ENCODE results near the gene NDUFA5. TPM values are rescaled to one million over a fixed set of nuclear protein-coding genes. Genes with fewer than 3 reads are reported as not detected.
"Not testable (repeated sequence)": the region's sequence is repeated elsewhere in the genome, so short reads cannot be mapped to it uniquely, and the experiment has no call there.

Gene NDUFA5
- total RNA-seq, 1 experiment from 2014 or later: 108 TPM

DNA sequence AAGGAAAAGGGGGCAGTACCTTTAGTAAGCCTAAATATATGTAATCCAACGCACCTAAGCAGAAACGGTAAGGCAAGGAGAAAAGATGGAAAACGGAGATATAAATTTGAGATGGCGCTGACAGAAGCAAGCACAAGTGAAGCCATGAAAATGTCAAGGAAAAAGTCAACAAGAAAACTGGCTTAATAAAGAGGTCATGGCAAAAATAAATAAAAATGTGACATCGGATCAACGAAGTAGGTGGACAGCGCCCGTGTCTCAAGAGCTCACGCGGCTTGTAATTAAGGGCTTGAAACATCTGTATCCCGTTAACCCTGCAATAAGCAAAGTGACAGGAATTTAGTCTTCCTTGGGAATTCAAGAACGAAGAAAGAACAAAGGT lies 611 bp downstream of the NDUFA5 start:
- no peak for DNase-seq (ENCODE audit: low spot score)

- DNase-seq (ENCODE audit: low spot score): no peak
Observed at GRCh38 chr7:123555484-123555883, 2.1 kb downstream of the NDUFA5 start.

- DNase-seq (ENCODE audit: low spot score): no peak
Observed at GRCh38 chr7:123553159-123553558, 4.5 kb downstream of the NDUFA5 start.

DNA sequence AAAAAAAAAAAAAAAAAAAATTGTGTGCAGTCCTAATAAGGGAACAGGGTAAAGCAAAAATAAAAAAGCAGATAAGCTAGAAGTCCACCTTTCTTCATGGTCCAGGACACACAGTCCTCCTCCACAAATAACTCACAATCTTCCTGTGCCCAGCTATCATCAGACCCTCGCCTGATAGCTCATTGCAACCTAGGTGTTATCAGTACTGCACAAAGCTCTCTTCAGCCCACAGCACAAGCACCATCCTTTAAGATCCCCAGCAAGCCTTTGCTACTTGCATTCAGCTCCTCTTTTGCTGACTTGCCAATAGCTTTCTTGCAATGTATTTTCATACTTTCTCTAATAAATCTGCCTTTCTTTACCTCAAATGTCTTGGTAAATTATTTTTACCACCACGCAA lies 5.0 kb downstream of the NDUFA5 start:
- DNase-seq (ENCODE audit: low spot score): no peak

DNA sequence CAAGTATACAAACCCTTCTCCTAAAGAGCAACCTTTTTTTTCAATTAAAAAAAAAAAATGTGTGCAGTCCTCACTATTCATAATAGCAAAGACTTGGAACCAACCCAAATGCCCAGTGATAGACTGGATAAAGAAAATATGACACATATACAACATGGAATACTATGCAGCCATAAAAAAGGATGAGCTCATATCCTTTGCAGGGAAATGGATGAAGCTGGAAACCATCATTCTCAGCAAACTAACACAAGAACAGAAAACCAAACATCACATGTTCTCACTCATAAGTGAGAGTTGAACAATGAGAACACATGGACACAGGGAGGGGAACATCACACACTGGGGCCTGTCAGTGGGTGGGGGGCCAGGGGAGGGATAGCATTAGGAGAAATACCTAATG lies 5.5 kb downstream of the NDUFA5 start:
- DNase-seq (ENCODE audit: low spot score): not testable (repeated sequence)

DNA sequence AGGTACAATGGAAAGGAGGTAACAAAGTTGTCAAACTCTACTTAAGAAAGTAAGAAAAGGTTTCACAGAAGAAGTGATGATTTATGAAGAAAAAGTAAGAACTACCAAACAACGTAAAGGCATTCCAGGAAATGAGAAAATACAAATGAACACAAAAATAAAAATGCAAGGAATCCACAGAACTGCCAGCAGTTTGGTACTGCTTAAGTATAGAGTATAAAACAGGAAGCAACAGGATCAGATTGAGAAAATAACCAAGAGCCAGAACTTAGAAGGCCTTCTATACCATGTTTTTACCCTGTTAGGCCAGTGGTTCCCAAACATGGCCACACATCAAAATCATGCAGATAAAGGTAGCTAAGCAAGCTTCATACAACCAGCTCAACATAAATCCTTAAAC lies 9.2 kb downstream of the NDUFA5 start:
- DNase-seq (ENCODE audit: low spot score): no peak

- no peak for DNase-seq (ENCODE audit: low spot score)
Observed at GRCh38 chr7:123539871-123540270, 17.7 kb downstream of the NDUFA5 start.

- no peak for DNase-seq (ENCODE audit: low spot score)
Observed at GRCh38 chr7:123538897-123539296, 18.7 kb downstream of the NDUFA5 start.

- peak; percentile 43 for DNase-seq (ENCODE audit: low spot score)
Observed at GRCh38 chr7:123538189-123538714, 19.4 kb downstream of the NDUFA5 start.

GRCh38 chr7:123537026-123537642 lies 20.5 kb downstream of the NDUFA5 start:
- peak; percentile 17 for DNase-seq (ENCODE audit: low spot score)

- no peak for DNase-seq (ENCODE audit: low spot score)
Observed at GRCh38 chr7:123535517-123535916, 22.1 kb downstream of the NDUFA5 start.

- peak; percentile 97 for DNase-seq (ENCODE audit: low spot score)
Observed at GRCh38 chr7:123534383-123535260, 23.0 kb downstream of the NDUFA5 start, which contains the start of gene IQUB. TSS of gene IQUB (minus strand) at chr7:123534595. CDS start at chr7:123512340, 22,255 bp downstream.

DNA sequence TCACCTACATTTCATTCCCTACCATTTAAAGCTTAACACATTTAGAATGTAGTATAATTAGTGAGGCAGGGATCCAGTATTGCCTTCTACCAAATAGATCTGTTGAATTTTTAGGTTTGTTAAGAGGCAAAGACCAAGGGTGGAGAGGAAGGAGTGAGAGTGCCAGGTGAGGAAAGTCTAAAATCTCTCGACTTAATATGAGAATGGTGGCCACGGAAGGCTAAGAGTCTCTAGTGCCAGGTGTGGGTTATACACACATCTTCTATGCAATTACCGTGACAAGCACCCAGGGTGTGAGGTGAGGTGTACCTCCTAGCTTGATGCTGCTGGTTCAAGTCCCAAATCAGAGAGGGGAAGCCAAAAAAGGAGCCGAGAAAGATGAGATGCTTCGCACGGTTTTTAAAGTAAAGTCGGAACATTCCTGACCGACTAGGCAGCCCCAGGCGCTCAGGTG lies 23.7 kb downstream of the NDUFA5 start:
- DNase-seq (ENCODE audit: low spot score): no peak

DNA sequence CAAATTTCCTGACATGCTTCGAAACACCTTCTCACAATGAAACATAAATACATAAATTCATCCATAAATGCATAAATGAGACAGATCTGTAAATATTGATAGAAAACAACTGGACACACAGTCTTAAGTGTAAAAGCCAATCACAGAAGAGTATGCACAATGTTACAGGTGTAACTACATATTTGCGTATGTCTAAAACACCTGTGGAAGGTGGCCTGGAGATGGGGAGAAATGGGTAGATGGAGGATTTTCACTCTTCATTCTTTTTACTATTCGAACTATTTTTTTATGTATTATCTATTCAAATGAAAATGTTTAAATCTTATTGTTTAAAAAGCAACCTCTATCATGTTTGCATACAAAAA lies 24.1 kb downstream of the NDUFA5 start:
- DNase-seq (ENCODE audit: low spot score): no peak

- DNase-seq (ENCODE audit: low spot score): not testable (repeated sequence)
Observed at GRCh38 chr7:123532788-123533552, 24.6 kb downstream of the NDUFA5 start.

GRCh38 chr7:123532343-123532742 lies 25.3 kb downstream of the NDUFA5 start:
- DNase-seq (ENCODE audit: low spot score): not testable (repeated sequence)

GRCh38 chr7:123530035-123530591 lies 27.5 kb downstream of the NDUFA5 start:
- not testable (repeated sequence) for DNase-seq (ENCODE audit: low spot score)

- DNase-seq (ENCODE audit: low spot score): no peak
Observed at GRCh38 chr7:123528265-123528664, 29.4 kb downstream of the NDUFA5 start.

DNA sequence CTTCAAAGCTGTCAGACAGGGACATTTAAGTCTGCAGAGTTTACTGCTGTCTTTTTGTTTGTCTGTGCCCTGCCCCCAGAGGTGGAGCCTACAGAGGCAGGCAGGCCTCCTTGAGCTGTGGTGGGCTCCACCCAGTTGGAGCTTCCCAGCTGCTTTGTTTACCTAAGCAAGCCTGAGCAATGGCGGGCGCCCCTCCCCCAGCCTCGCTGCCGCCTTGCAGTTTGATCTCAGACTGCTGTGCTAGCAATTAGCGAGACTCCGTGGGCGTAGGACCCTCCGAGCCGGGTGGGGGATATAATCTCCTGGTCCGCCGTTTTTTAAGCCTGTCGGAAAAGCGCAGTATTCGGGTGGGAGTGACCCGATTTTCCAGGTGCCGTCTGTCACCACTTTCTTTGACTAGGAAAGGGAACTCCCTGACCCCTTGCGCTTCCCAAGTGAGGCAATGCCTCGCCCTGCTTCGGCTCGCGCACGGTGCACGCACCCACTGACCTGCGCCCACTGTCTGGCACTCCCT lies 29.8 kb downstream of the NDUFA5 start:
- DNase-seq (ENCODE audit: low spot score): not testable (repeated sequence)

DNA sequence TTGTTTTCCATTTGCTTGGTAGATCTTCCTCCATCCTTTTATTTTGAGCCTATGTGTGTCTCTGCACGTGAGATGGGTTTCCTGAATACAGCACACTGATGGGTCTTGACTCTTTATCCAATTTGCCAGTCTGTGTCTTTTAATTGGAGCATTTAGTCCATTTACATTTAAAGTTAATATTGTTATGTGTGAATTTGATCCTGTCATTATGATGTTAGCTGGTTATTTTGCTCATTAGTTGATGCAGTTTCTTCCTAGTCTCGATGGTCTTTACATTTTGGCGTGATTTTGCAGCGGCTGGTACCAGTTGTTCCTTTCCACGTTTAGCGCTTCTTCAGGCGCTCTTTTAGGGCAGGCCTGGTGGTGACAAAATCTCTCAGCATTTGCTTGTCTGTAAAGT lies 31.1 kb downstream of the NDUFA5 start:
- DNase-seq (ENCODE audit: low spot score): not testable (repeated sequence)

- no peak for DNase-seq (ENCODE audit: low spot score)
Observed at GRCh38 chr7:123522066-123522465, 35.6 kb downstream of the NDUFA5 start.

Measured in H4 (cell line).